H9 (cell line): ENCODE data around the gene ECHS1. TPM values are rescaled to one million over a fixed set of nuclear protein-coding genes. Genes with fewer than 3 reads are reported as not detected.

Source experiments
- DNase-seq: peaks from one replicate; pipeline ENCODE4 v3.0.0-alpha.2; 2017
- H2AFZ ChIP-seq: one replicate; pipeline ENCODE4 v1.6.1; 2013; ENCODE audit warnings: mild to moderate bottlenecking, low read length, control low read depth, moderate library complexity
- H2AK5ac ChIP-seq: 2 replicates; pipeline ENCODE4 v1.6.1; 2013; ENCODE audit warnings: low read length, control low read depth, mixed read lengths; ENCODE audit not compliant: insufficient read length
- H2BK120ac ChIP-seq: one replicate; pipeline ENCODE4 v1.6.1; 2013; ENCODE audit warnings: low read depth, mild to moderate bottlenecking, low read length, control low read depth, inconsistent platforms; ENCODE audit not compliant: poor library complexity, severe bottlenecking
- H2BK12ac ChIP-seq: 2 replicates; pipeline ENCODE4 v1.6.1; 2013; ENCODE audit warnings: low read length, control low read depth, mixed read lengths, low read depth; ENCODE audit not compliant: insufficient read length
- H2BK15ac ChIP-seq: 2 replicates; pipeline ENCODE4 v1.6.1; 2013; ENCODE audit warnings: low read depth, low read length, control low read depth
- H2BK20ac ChIP-seq: one replicate; pipeline ENCODE4 v1.6.1; 2013; ENCODE audit warnings: low read depth, mild to moderate bottlenecking, low read length, control low read depth, inconsistent platforms; ENCODE audit not compliant: poor library complexity, severe bottlenecking
- H2BK5ac ChIP-seq: 2 replicates; pipeline ENCODE4 v1.6.1; 2013; ENCODE audit warnings: low read length, control low read depth, mixed read lengths; ENCODE audit not compliant: insufficient read length
- H3K14ac ChIP-seq: 2 replicates; pipeline ENCODE4 v1.6.1; 2013; ENCODE audit warnings: low read length, control low read depth; ENCODE audit not compliant: insufficient read depth
- H3K18ac ChIP-seq: 2 replicates; pipeline ENCODE4 v1.6.1; 2013; ENCODE audit warnings: low read depth, mild to moderate bottlenecking, mixed read lengths, low read length, control low read depth; ENCODE audit not compliant: insufficient read length
- H3K23ac ChIP-seq: 2 replicates; pipeline ENCODE4 v1.6.1; 2013; ENCODE audit warnings: low read length, control low read depth, mixed read lengths, low read depth; ENCODE audit not compliant: insufficient read length
- H3K23me2 ChIP-seq: 2 replicates; pipeline ENCODE4 v1.6.1; 2013; ENCODE audit warnings: low read depth, mild to moderate bottlenecking, mixed read lengths, low read length, control low read depth; ENCODE audit not compliant: insufficient read length, poor library complexity, severe bottlenecking
- H3K27ac ChIP-seq: 2 replicates; pipeline ENCODE4 v1.5.1; 2013; ENCODE audit warnings: low read length, control low read depth, mixed read lengths, low read depth; ENCODE audit not compliant: insufficient read length
- H3K27me3 ChIP-seq: 2 replicates; pipeline ENCODE4 v1.6.1; 2013; ENCODE audit warnings: low read length, control low read depth, inconsistent platforms; ENCODE audit not compliant: insufficient read depth
- H3K4ac ChIP-seq: 2 replicates; pipeline ENCODE4 v1.6.1; 2013; ENCODE audit warnings: low read depth, mild to moderate bottlenecking, control low read depth, inconsistent platforms, low read length, moderate library complexity
- H3K4me1 ChIP-seq: 2 replicates; pipeline ENCODE4 v1.6.1; 2013; ENCODE audit warnings: low read length, control low read depth, inconsistent platforms; ENCODE audit not compliant: insufficient read depth
- H3K4me2 ChIP-seq: 2 replicates; pipeline ENCODE4 v1.6.1; 2013; ENCODE audit warnings: low read length, control low read depth, mixed read lengths; ENCODE audit not compliant: insufficient read length, insufficient read depth
- H3K56ac ChIP-seq: 2 replicates; pipeline ENCODE4 v1.6.1; 2013; ENCODE audit warnings: low read depth, mild to moderate bottlenecking, mixed read lengths, low read length, control low read depth; ENCODE audit not compliant: insufficient read length
- H3K79me1 ChIP-seq: 2 replicates; pipeline ENCODE4 v1.6.1; 2013; ENCODE audit warnings: low read depth, mild to moderate bottlenecking, moderate library complexity, low read length, control low read depth, inconsistent platforms; ENCODE audit not compliant: insufficient read depth, poor library complexity, severe bottlenecking
- H3K79me2 ChIP-seq: 2 replicates; pipeline ENCODE4 v1.6.1; 2013; ENCODE audit warnings: low read length, control low read depth, inconsistent platforms; ENCODE audit not compliant: insufficient read depth
- H3K9ac ChIP-seq: 2 replicates; pipeline ENCODE4 v1.6.1; 2013; ENCODE audit warnings: low read length, control low read depth, mixed read lengths; ENCODE audit not compliant: insufficient read length; ENCODE audit errors: extremely low read depth
- H3K9me3 ChIP-seq: one replicate; pipeline ENCODE4 v1.6.1; 2013; ENCODE audit warnings: low read depth, low read length, inconsistent platforms; ENCODE audit not compliant: control insufficient read depth
- H3T11ph ChIP-seq: one replicate; pipeline ENCODE4 v1.6.1; 2013; ENCODE audit warnings: mild to moderate bottlenecking, low read length, control low read depth, inconsistent platforms
- H4K20me1 ChIP-seq: one replicate; pipeline ENCODE4 v1.6.1; 2013; ENCODE audit not compliant: control insufficient read depth, insufficient read length, insufficient read depth
- H4K5ac ChIP-seq: 2 replicates; pipeline ENCODE4 v1.6.1; 2013; ENCODE audit warnings: low read depth, mild to moderate bottlenecking, mixed read lengths, low read length, control low read depth; ENCODE audit not compliant: insufficient read length
- H4K8ac ChIP-seq: replicated peaks from 2 replicates; pipeline ENCODE4 v1.6.1; 2013; ENCODE audit warnings: low read length, control low read depth, mixed read lengths, low read depth; ENCODE audit not compliant: insufficient read length
- H4K91ac ChIP-seq: 2 replicates; pipeline ENCODE4 v1.6.1; 2013; ENCODE audit warnings: low read depth, mild to moderate bottlenecking, moderate library complexity, mixed read lengths, low read length, control low read depth; ENCODE audit not compliant: insufficient read length
- H3K27ac Mint-ChIP-seq, 3 experiments: 2 replicates in 2 of 3; 3 replicates in 1 of 3; pipeline ENCODE4 v1.8.0; 2020 to 2021; ENCODE audit warnings: mixed read lengths in 3 of 3, mild to moderate bottlenecking in 1 of 3, moderate library complexity in 1 of 3
- H3K27me3 Mint-ChIP-seq: 2 replicates; pipeline ENCODE4 v1.8.0; 2021; ENCODE audit warnings: low read depth, mild to moderate bottlenecking, moderate library complexity, mixed read lengths
- H3K36me3 Mint-ChIP-seq, 3 experiments: 2 replicates in 2 of 3; 3 replicates in 1 of 3; pipeline ENCODE4 v1.8.0; 2020 to 2021; ENCODE audit warnings: low read depth in 3 of 3, mixed read lengths in 3 of 3; ENCODE audit not compliant: insufficient read depth in 1 of 3
- H3K4me1 Mint-ChIP-seq, 2 experiments: 2 replicates each; pipeline ENCODE4 v1.8.0; 2020; ENCODE audit warnings: mixed read lengths in 2 of 2
- H3K4me3 Mint-ChIP-seq, 2 experiments: 2 replicates in 1 of 2; 3 replicates in 1 of 2; pipeline ENCODE4 v1.8.0; 2020 to 2021; ENCODE audit warnings: mild to moderate bottlenecking in 2 of 2, mixed read lengths in 2 of 2, moderate library complexity in 1 of 2
- H3K9me3 Mint-ChIP-seq, 2 experiments: 2 replicates in 1 of 2; 3 replicates in 1 of 2; pipeline ENCODE4 v1.8.0; 2020; ENCODE audit warnings: mild to moderate bottlenecking in 2 of 2, mixed read lengths in 2 of 2, moderate library complexity in 1 of 2
- WGBS: extraction: QIAGEN DNeasy Blood & Tissue Kit; methylation state at CpG from one replicate; pipeline ENCODE4 v1.1.7; 2013; ENCODE audit warnings: missing lambda C conversion rate, low lambda C conversion rate, mixed read lengths; ENCODE audit not compliant: insufficient read length; ENCODE audit errors: extremely low coverage; 5-methylcytosine and 5-hydroxymethylcytosine counted together
- microRNA-seq: library from miRNA; unstranded; fragments of <30 nt; microRNA quantifications from one replicate; pipeline ENCODE4, GENCODE V29; 2020; ENCODE audit warnings: borderline microRNAs expressed
- total RNA-seq: library from RNA; stranded (reverse); gene quantifications from 2 replicates; pipeline ENCODE4 v1.2.1, GENCODE V29; 2021
- TF ChIP-seq, protein P1 (sequence below): fragments of 200-600 bp; sonication (generic); conservative IDR thresholded peaks from 3 replicates; pipeline ENCODE4 v1.8.0; 2021; ENCODE audit warnings: antibody characterized with exemption, mild to moderate bottlenecking

The ECHS1 gene
- total RNA-seq, 1 experiment from 2014 or later = 94.1 TPM

DNA sequence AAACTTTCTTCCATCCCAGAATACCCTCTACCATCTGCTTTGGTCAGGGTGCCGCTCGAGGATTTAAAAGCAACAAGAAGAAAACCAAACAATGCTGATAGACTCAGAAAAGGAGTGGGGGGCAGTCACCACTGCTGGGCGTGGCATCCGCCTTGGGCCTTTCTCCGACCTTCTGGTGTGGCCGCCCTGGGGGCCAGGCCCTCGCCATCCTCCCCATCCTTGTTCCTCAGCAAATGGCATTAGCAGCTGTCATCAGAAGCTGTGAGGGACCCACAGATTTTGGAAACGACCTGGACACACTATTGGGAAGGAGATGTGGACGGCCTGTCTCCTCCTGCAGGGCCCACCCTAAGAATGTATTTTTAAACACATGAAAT lies 60.4 kb downstream of the ECHS1 start:
- no peaks in the 10 kb centered on the region for H3K79me1 ChIP-seq

More for the DNA sequence above, 60.4 kb downstream of the ECHS1 start:
- Histone ChIP-seq H3K79me2 (peaks cover 2% of the 10 kb centered on the region; the same call in 1 of the 2 replicates), H3K9ac (no peak overlapping the region), H3K23ac (no peak overlapping the region), H3K9me3 (no peaks in the 10 kb centered on the region), H3K4me1 (no peaks in the 10 kb centered on the region), H2AK5ac (no peak overlapping the region), H4K8ac (no peak overlapping the region), H3K23me2 (peaks cover 8% of the 10 kb centered on the region), H2AFZ (no peak overlapping the region), H2BK5ac (no peak overlapping the region), H2BK15ac (no peak overlapping the region), H4K5ac (no peak overlapping the region), H4K20me1 (no peaks in the 10 kb centered on the region), H3K27me3 (no peaks in the 10 kb centered on the region), H3K4me2 (no peak overlapping the region), H2BK20ac (no peak overlapping the region), H2BK120ac (no peak overlapping the region), H3K14ac (no peak overlapping the region), H3T11ph (no peak overlapping the region), H3K27ac (no peak overlapping the region), H2BK12ac (no peak overlapping the region), H3K4ac (no peak overlapping the region), H3K56ac (no peak overlapping the region), H3K18ac (no peak overlapping the region), H4K91ac (no peak overlapping the region)
- Mint-ChIP-seq H3K27ac (no peak overlapping the region), H3K36me3 (peaks cover 4 to 34% (median 23%) of the 10 kb centered on the region in 3 experiments; a peak in 6 of 7 replicates), H3K4me1 (peaks cover 6 to 13% of the 10 kb centered on the region in 2 experiments), H3K4me3 (no peak overlapping the region), H3K9me3 (no peaks in the 10 kb centered on the region; a peak in 2 of 5 replicates), H3K27me3 (peaks cover 2% of the 10 kb centered on the region)
- no peak for DNase-seq
- TF ChIP-seq, protein P1, sequence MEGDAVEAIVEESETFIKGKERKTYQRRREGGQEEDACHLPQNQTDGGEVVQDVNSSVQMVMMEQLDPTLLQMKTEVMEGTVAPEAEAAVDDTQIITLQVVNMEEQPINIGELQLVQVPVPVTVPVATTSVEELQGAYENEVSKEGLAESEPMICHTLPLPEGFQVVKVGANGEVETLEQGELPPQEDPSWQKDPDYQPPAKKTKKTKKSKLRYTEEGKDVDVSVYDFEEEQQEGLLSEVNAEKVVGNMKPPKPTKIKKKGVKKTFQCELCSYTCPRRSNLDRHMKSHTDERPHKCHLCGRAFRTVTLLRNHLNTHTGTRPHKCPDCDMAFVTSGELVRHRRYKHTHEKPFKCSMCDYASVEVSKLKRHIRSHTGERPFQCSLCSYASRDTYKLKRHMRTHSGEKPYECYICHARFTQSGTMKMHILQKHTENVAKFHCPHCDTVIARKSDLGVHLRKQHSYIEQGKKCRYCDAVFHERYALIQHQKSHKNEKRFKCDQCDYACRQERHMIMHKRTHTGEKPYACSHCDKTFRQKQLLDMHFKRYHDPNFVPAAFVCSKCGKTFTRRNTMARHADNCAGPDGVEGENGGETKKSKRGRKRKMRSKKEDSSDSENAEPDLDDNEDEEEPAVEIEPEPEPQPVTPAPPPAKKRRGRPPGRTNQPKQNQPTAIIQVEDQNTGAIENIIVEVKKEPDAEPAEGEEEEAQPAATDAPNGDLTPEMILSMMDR = no peak
- no CpG with 5 or more reads among the region's 9 CpGs for WGBS

Small RNA genes within 50 kb of the gene (microRNA-seq; reads per million reads assigned to microRNA genes)
- gene MIR3944 = 1.2 reads per million, percentile 3 among the genes with 10 or more reads in this experiment

Other genes with a start within 250 kb of the ECHS1 start
- gene KNDC1, start 213.1 kb downstream of the ECHS1 start, total RNA-seq = 13.7 and 15.7 TPM in 2 replicates
- gene UTF1, start 143.1 kb downstream of the ECHS1 start, total RNA-seq = 31.5 and 38.6 TPM in 2 replicates
- gene VENTX, start 135.5 kb downstream of the ECHS1 start, total RNA-seq = 10.9 and 11.1 TPM in 2 replicates
- 4.5 and 5.4 TPM in 2 replicates for gene ADAM8, start 96.5 kb downstream of the ECHS1 start, total RNA-seq
- gene TUBGCP2, start 64.5 kb downstream of the ECHS1 start, total RNA-seq = 52.4 and 53.5 TPM in 2 replicates
- 83.6 and 89.4 TPM in 2 replicates for gene ZNF511, start 64.4 kb downstream of the ECHS1 start, total RNA-seq
- 1.9 and 2.9 TPM in 2 replicates for gene CALY, start 36.5 kb downstream of the ECHS1 start, total RNA-seq
- 0.81 and 1.2 TPM in 2 replicates for gene PRAP1, start 26.0 kb downstream of the ECHS1 start, total RNA-seq
- 39.6 and 41.8 TPM in 2 replicates for gene FUOM, start 15.3 kb downstream of the ECHS1 start, total RNA-seq
- gene PAOX, start 5.9 kb upstream of the ECHS1 start, total RNA-seq = 5.3 and 5.6 TPM in 2 replicates
- gene MTG1, start 20.8 kb upstream of the ECHS1 start, total RNA-seq = 61.4 and 65.3 TPM in 2 replicates
- 0.42 TPM in 2 replicates for gene SPRN, start 51.3 kb upstream of the ECHS1 start, total RNA-seq
- gene SCART1, start 80.6 kb upstream of the ECHS1 start, total RNA-seq = 0.39 and 0.50 TPM in 2 replicates
- gene CYP2E1, start 154.0 kb upstream of the ECHS1 start, total RNA-seq = 0.13 and 0.31 TPM in 2 replicates
- gene SYCE1, start 192.2 kb upstream of the ECHS1 start, total RNA-seq = not detected in 2 replicates